ENCODE data around the gene MICAL3. TPM values are rescaled to one million over a fixed set of nuclear protein-coding genes. Genes with fewer than 3 reads are reported as not detected.

MICAL3 gene
- total and polyA plus RNA-seq, 2 of the 8 experiments (the other 6 are each of a cell fraction or from before 2014, with no cell fraction given) = 8.3 to 41.8 TPM

DNA sequence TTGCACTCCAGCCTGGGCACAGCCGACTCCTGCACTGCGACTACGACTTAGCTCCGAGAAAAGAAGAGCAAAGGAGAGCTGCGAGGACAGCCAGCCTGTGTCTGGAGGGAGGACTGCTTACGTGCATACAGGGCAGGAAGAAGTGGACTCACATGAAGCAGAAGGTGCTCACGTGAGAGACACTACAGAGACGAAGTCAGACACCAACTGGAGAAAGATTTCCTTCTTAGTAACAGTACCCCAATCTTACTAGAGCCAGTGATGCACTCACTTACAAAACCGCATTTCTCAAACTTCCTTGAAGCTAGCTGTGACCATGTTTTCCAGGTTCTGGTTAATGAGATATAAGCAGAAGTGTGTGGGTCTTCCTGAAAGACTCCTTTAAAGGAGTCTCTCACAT, 67.7 kb downstream of the MICAL3 start:
- Histone ChIP-seq H3K79me1 (ENCODE audit: low read depth, low read length) (peaks cover 15% of the 10 kb centered on the region), H3K9me3 (ENCODE audit: insufficient read depth in 2 of 2, low read depth in 1 of 2, low read length in 1 of 2) (no peaks in the 10 kb centered on the region), H3K79me2 (ENCODE audit: control insufficient read depth in 1 of 2, insufficient read depth in 2 of 2, low read length in 2 of 2) (peaks cover 3 to 38% of the 10 kb centered on the region in 2 experiments; a peak in 3 of 4 replicates), H3K4me3 (ENCODE audit: extremely low read depth in 1 of 4, insufficient read depth in 2 of 4, low read depth in 3 of 4, low read length in 4 of 4) (no peak overlapping the region), H3K4me1 (replicated peaks in 1 of 4; ENCODE audit: control insufficient read depth in 3 of 4, insufficient read depth in 4 of 4, low read length in 3 of 4) (peaks cover 0 to 4% (median 2%) of the 10 kb centered on the region in 4 experiments; a peak in 4 of 7 replicates), H3K23me2 (ENCODE audit: low read depth, low read length) (no peaks in the 10 kb centered on the region), H4K91ac (replicated peaks; ENCODE audit: insufficient read length, low read length) (no peak overlapping the region), H4K20me1 (replicated peaks in 1 of 2; ENCODE audit: control insufficient read depth in 1 of 2, insufficient read depth in 2 of 2, low read length in 2 of 2) (peaks cover 0 to 29% of the 10 kb centered on the region in 2 experiments), H2AFZ (ENCODE audit: low read length) (no peak overlapping the region), H3K18ac (ENCODE audit: extremely low read depth, low read length) (no peak overlapping the region), H3K4me2 (ENCODE audit: insufficient read depth in 1 of 2, low read depth in 2 of 2, low read length in 2 of 2) (no peak overlapping the region), H2BK5ac (ENCODE audit: low read depth, low read length) (no peak overlapping the region), H2AK5ac (ENCODE audit: low read depth, low read length) (no peak overlapping the region), H4K8ac (ENCODE audit: extremely low read depth, insufficient read depth, low read length) (no peak overlapping the region), H2BK15ac (ENCODE audit: low read length) (no peak overlapping the region), H2BK20ac (ENCODE audit: low read length) (no peak overlapping the region), H3K36me3 (ENCODE audit: control insufficient read depth in 2 of 4, insufficient read depth in 4 of 4, low read length in 3 of 4) (no peaks in the 10 kb centered on the region), H3K27ac (ENCODE audit: low read depth, low read length) (no peak overlapping the region), H3K23ac (ENCODE audit: insufficient read length) (no peak overlapping the region), H3K14ac (ENCODE audit: insufficient read length) (no peak overlapping the region), H3K27me3 (replicated peaks in 1 of 4; ENCODE audit: control insufficient read depth in 3 of 4, extremely low read depth in 1 of 4, insufficient read depth in 3 of 4, low read length in 3 of 4) (no peaks in the 10 kb centered on the region), H2BK120ac (replicated peaks; ENCODE audit: low read depth, low read length) (no peak overlapping the region), H3K56ac (replicated peaks; ENCODE audit: insufficient read length, low read depth, low read length) (no peak overlapping the region), H3K4ac (replicated peaks; ENCODE audit: insufficient read length, low read depth, low read length) (no peak overlapping the region), H2BK12ac (ENCODE audit: low read depth, low read length) (no peak overlapping the region), H3K9ac (replicated peaks in 1 of 4; ENCODE audit: extremely low read depth in 1 of 4, low read depth in 3 of 4, low read length in 3 of 4) (no peak overlapping the region), H4K5ac (ENCODE audit: insufficient read length, low read depth, low read length) (no peak overlapping the region)
- FAIRE-seq (no peak), DNase-seq (ENCODE audit: low read depth in 1 of 2, low spot score in 2 of 2) (no peak)
- no peak for TF ChIP-seq JUN (IDR thresholded peaks at IDR 0.05; ENCODE audit: low read depth, low read length)
- no peak for TF ChIP-seq BCL11A (IDR thresholded peaks at IDR 0.05; ENCODE audit: low read depth in 2 of 2, low read length in 2 of 2)
- no peak for TF ChIP-seq NANOG (IDR thresholded peaks at IDR 0.05; ENCODE audit: insufficient read depth, low read depth, low read length, poor library complexity, severe bottlenecking)
- TF ChIP-seq POLR2A (IDR thresholded peaks at IDR 0.05; ENCODE audit: control extremely low read depth in 1 of 2, low read depth in 2 of 2, low read length in 2 of 2) = no peak
- no peak for TF ChIP-seq SP2 (IDR thresholded peaks at IDR 0.05; ENCODE audit: low read length)
- TF ChIP-seq NRF1 (IDR thresholded peaks at IDR 0.05; ENCODE audit: low read depth, low read length) = no peak
- no peak for TF ChIP-seq PHF8 (conservative IDR thresholded peaks at IDR 0.05; ENCODE audit: low read depth, low read length)
- TF ChIP-seq RFX5 (IDR thresholded peaks at IDR 0.05; ENCODE audit: borderline replicate concordance, low read depth, low read length) = no peak
- TF ChIP-seq SIX5 (IDR thresholded peaks at IDR 0.05; ENCODE audit: low read depth, low read length) = no peak
- ChIA-PET CTCF (ENCODE audit: partially characterized antibody) (interaction anchor here (1.2 to 2.2 kb wide), 4 partner anchors 9 to 119 kb away, joined by 3 to 6 read pairs (median 4); no protein-coding TSS in a partner anchor), POLR2A (ENCODE audit: partially characterized antibody) (no interaction called here)
- WGBS, 2 experiments (ENCODE audit: extremely low coverage in 1 of 2, insufficient coverage in 1 of 2, insufficient read length in 1 of 2, insufficient replicate concordance in 2 of 2, low coverage in 1 of 2, low lambda C conversion rate in 2 of 2, missing lambda C conversion rate in 1 of 2) = 86% methylated on average over 9 of the region's 9 CpGs; no CpG with 5 or more reads in 1 of the 2 experiments
